Ascending aorta (tissue), 2 donors: Measurements from ENCODE around the gene CHN2. TPM values are rescaled to one million over a fixed set of nuclear protein-coding genes. Genes with fewer than 3 reads are reported as not detected.

Experiments used
- DNase-seq, 2 donors: peaks; one replicate each; pipeline ENCODE4 v3.0.0-alpha.2; 2019; ENCODE audit warnings: low spot score in 2 of 2
- H3K27ac ChIP-seq, 2 donors: fragments of 200-600 bp; sonication (generic); one replicate each; pipeline ENCODE4 v1.5.1; 2016 to 2017; ENCODE audit warnings: mild to moderate bottlenecking in 1 of 2
- H3K27me3 ChIP-seq: fragments of 200-600 bp; sonication (generic); one replicate; pipeline ENCODE4 v1.5.1; 2017
- H3K36me3 ChIP-seq, 2 donors: fragments of 200-600 bp; sonication (generic); one replicate each; pipeline ENCODE4 v1.5.1; 2016
- H3K4me1 ChIP-seq, 2 donors: fragments of 200-600 bp; sonication (generic); one replicate each; pipeline ENCODE4 v1.5.1; 2016 to 2017; ENCODE audit warnings: mild to moderate bottlenecking in 1 of 2
- H3K4me3 ChIP-seq, 2 donors: fragments of 200-600 bp; sonication (generic); one replicate each; pipeline ENCODE4 v1.5.1; 2016 to 2017; ENCODE audit warnings: mild to moderate bottlenecking in 1 of 2
- H3K9me3 ChIP-seq, 2 donors: fragments of 200-600 bp; sonication (generic); one replicate each; pipeline ENCODE4 v1.5.1; 2016
- CTCF ChIP-seq, 3 experiments: fragments of 200-600 bp in 2 of 3; fragments of 450-650 bp in 1 of 3; sonication (generic) in 2 of 3; IDR thresholded peaks; one replicate each; pipeline ENCODE4 v1.5.1; 2016 to 2019; ENCODE audit warnings: antibody characterized with exemption in 3 of 3, mild to moderate bottlenecking in 1 of 3, moderate library complexity in 1 of 3
- intact Hi-C: fragments of 100-400 bp; cut with DNase I; formaldehyde crosslinking; loops from one replicate; pipeline ENCODE4 v1.15.1; 2023
- total RNA-seq: library from RNA; depleted of rRNA; stranded (reverse); fragments of >200 nt; gene quantifications from one replicate; pipeline ENCODE4 v1.1.0, GENCODE V29; 2016

Gene CHN2
- total RNA-seq, 1 donor from 2014 or later, result 8.7 TPM

- no peak for TF ChIP-seq CTCF (IDR thresholded peaks at IDR 0.05)
- no peak overlapping the region for H3K27ac ChIP-seq
- H3K36me3 ChIP-seq, result no peaks in the 10 kb centered on the region
- H3K4me3 ChIP-seq, result no peak overlapping the region
- H3K9me3 ChIP-seq, result no peaks in the 10 kb centered on the region
- intact Hi-C loops, result no loop called here
- no peak for DNase-seq
- H3K4me1 ChIP-seq, result no peaks in the 10 kb centered on the region
- H3K27me3 ChIP-seq, result no peaks in the 10 kb centered on the region
Observed at GRCh38 chr7:29426587-29426986, 232.0 kb downstream of the CHN2 start.

- Histone ChIP-seq H3K4me1 (no peaks in the 10 kb centered on the region), H3K9me3 (no peaks in the 10 kb centered on the region), H3K4me3 (no peak overlapping the region), H3K27me3 (no peaks in the 10 kb centered on the region), H3K36me3 (no peaks in the 10 kb centered on the region), H3K27ac (no peak overlapping the region)
- intact Hi-C loops, result no loop called here
- no peak for DNase-seq
- no peak for TF ChIP-seq CTCF (IDR thresholded peaks at IDR 0.05)
Observed at GRCh38 chr7:29429401-29429800, 234.8 kb downstream of the CHN2 start.

- TF ChIP-seq CTCF (IDR thresholded peaks at IDR 0.05), result no peak
- intact Hi-C loops, result no loop called here
Observed at GRCh38 chr7:29430279-29430949, 235.8 kb downstream of the CHN2 start.

GRCh38 chr7:29431686-29432085, 237.1 kb downstream of the CHN2 start:
- no peaks in the 10 kb centered on the region for H3K36me3 ChIP-seq
- intact Hi-C loops, result no loop called here
- no peaks in the 10 kb centered on the region for H3K9me3 ChIP-seq
- no peak for TF ChIP-seq CTCF (IDR thresholded peaks at IDR 0.05)
- H3K4me1 ChIP-seq, result no peaks in the 10 kb centered on the region
- no peak overlapping the region for H3K4me3 ChIP-seq
- no peaks in the 10 kb centered on the region for H3K27me3 ChIP-seq
- no peak for DNase-seq
- H3K27ac ChIP-seq, result no peak overlapping the region

More at GRCh38 chr7:29430279-29430949, 235.8 kb downstream of the CHN2 start:
- Histone ChIP-seq H3K27ac (no peak overlapping the region), H3K36me3 (no peaks in the 10 kb centered on the region), H3K4me3 (no peak overlapping the region), H3K27me3 (no peaks in the 10 kb centered on the region), H3K9me3 (no peaks in the 10 kb centered on the region), H3K4me1 (no peaks in the 10 kb centered on the region)
- no peak for DNase-seq

GRCh38 chr7:29432721-29433120, 238.1 kb downstream of the CHN2 start:
- TF ChIP-seq CTCF (IDR thresholded peaks at IDR 0.05), result no peak
- intact Hi-C loops, result no loop called here
- Histone ChIP-seq H3K4me3 (no peak overlapping the region), H3K27ac (no peak overlapping the region), H3K9me3 (no peaks in the 10 kb centered on the region), H3K36me3 (no peaks in the 10 kb centered on the region), H3K27me3 (no peaks in the 10 kb centered on the region), H3K4me1 (no peaks in the 10 kb centered on the region)
- no peak for DNase-seq

GRCh38 chr7:29434380-29434768, 239.8 kb downstream of the CHN2 start:
- intact Hi-C loops, result no loop called here
- no peak for TF ChIP-seq CTCF (IDR thresholded peaks at IDR 0.05)
- H3K36me3 ChIP-seq, result no peaks in the 10 kb centered on the region

More at GRCh38 chr7:29434380-29434768, 239.8 kb downstream of the CHN2 start:
- Histone ChIP-seq H3K27me3 (no peaks in the 10 kb centered on the region), H3K4me1 (no peaks in the 10 kb centered on the region), H3K9me3 (no peaks in the 10 kb centered on the region), H3K4me3 (no peak overlapping the region), H3K27ac (no peak overlapping the region)
- no peak for DNase-seq
